ENCODE data around the gene DNAH5.

Gene DNAH5

DNA sequence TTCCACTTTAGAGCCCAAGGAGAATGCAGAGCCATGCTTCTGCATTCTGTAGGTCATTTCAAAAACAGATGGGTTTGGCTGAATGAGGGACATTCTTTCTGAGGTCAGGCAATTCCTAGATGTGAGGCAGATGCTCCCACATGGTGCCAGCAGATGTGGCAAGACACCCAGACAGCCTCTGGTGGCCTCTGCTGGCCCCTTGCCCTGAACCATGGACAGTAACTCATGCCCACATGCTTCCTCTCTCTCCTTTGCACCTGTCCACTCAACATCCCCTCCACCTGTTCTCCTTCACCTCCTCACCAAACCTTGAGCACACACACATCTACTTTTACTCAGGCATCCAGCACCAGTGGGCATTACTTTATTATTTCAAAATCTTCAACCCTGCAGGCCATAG lies 252.3 kb downstream of the DNAH5 start:
- DNase-seq, result no peak

DNA sequence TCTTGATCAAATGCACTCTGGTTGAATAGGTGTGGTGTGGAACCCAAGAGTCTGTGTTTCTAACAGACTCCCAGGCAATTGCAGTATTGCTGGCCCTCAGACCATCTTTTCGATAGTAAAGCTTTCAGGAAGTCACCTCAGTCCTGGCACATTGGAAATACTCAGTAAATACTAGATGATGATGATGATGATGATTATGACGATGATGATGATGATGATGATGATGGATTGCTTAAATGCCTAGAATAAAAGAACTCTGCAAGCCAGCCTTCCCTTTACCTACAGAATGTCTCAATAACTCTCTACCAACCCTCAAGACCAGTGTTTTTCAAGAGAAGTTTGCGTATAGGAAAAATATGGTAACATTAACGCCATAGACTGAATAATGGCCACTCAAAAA lies 268.0 kb downstream of the DNAH5 start:
- DNase-seq, result no peak

DNA sequence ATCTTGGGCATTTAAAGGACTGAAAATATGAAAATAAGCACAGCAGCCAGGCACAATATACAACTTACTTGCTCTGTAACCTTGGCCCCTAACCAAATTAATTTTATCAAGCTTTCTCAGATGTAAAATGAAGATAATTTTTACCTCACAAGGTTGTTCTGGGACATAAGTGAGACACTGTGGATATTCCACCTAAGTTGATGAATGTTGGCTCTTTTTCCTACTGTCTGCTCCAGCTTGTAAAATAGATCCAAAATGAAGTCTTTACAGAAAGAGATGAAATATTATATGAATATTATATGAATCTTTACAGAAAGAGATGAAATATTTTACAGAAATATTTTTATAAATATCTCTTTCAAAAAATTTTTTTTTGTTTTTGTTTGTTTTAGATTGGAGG lies 270.1 kb downstream of the DNAH5 start:
- DNase-seq, result no peak

DNA sequence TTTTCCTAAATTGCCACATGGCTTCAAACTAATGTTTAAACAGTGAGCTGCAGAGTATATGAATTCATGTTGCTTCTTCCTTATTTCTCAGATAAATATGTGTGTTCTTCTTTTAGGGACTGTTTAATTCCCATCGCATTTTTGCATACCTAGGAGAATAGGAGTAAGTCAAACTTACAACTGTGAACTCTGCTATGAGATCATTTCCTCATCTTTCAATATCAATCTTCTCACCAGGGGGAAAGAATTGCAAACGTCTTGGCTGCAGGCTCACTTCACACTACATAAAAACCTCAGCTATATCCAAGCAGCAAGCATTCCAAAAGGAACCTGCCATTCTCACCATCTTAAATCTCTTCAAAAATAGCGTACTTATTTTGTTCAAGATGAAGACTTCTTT lies 271.0 kb downstream of the DNAH5 start:
- no peak for DNase-seq

DNA sequence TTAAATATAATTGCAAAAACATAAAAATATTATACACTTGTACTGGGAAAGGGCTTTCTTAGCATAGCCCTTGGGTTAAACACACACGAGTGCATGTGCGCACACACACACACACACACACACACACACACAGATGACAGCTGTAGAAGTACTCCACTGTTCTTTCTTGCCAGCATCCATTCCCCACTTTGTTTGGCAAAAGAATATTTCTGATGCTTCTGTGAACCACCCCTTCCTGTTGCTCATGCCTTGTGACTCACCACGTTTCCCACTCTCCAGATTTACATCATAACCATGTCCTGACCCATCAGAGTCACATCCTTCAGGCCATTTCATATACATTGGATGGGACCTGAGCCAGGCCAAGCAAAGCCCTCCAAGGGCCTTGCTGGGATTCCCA lies 280.1 kb downstream of the DNAH5 start:
- peak; percentile 93 for DNase-seq

DNA sequence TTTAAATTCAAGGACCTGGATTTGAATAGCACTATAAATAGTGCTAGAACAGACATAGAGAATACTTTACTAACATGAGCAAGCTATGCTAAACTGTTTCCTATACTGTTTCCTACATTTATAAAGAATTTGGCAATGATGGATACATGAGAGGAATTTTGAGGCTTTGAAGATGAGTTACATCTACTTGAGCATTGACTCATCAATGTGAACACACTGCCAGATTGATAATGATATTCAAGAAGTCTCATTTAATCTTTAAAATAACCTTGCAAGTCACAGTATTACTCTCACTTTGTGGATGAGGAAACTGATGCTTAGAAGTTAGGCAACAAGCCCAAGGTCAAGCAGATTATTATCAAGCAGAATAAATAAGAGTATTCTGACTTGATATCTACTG lies 281.9 kb downstream of the DNAH5 start:
- DNase-seq, result peak; percentile 59

DNA sequence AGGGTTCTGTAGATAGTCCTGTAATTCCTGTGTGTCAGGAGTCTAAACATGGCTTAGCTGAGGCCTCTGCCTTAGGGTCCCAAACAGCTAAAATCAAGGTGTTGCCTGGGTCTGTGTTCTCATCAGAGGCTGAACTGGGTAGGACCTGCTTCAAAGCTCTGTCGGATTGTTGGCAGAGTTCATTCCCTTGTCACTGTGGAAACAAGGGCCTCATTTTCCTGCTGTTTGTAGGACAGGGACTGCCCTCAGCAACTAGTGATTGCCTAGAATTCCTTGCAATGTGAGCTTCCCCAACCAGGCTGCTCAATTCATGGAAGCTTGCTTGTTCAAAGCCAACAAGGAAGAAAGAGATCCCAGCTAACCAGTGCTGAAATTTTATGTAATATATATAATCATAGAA lies 283.2 kb downstream of the DNAH5 start:
- DNase-seq, result no peak

DNA sequence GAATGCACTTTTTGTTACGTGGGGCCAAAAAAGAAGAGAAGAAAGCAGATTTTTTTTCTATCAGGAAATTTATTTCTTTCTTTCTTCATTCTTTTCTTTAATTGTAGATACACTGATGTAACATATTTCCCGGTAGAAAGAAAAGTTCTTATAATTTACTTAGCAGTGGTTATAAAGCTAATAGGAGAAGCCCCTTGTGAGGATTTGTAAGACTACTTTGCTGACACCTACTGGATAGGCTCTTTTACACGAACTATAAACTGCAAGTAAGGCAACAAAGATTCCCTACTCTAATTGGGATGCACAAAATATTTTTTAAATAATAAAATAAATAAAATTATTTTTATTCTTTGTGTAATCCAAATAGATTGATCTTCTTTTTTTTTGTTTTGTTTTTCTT lies 284.4 kb downstream of the DNAH5 start:
- DNase-seq, result peak; percentile 52

DNA sequence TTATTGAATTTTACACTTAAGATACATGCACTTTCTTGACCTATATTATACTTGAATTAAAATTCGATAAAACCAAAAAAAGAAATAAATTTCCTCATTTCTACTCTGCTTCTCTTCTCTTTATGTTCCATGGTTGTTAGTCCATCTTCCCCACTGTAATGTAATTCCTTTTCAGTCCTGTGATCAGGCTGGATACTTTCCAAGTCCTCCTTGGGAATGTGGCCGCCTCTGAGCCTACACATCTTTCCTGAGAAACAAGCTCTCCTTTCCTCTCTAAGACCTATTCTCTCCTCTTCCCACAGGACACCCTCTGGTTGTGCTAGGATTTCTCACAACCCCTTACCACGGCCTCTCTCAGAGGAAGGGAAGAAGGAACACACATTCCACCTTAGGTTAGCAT lies 285.1 kb downstream of the DNAH5 start:
- peak; percentile 60 for DNase-seq

DNA sequence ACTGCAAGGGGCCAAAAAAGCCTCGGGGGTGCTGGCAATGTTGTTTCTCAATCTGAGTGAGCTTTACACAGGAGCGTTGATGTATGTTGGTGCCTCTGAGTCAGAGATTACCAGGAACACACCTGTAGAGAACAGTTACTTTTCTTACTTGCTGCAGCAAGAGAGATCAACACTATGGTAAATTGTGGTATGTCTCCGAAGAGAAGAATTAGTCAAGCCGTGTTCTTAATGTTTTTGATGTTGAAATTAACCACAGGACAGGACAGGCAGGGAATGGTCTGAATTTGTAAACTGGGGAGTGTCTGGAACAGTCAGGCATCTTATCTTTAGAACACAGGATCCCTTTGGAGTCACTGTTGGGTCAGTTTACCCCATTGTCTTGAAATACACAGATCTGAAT lies 285.7 kb downstream of the DNAH5 start:
- DNase-seq, result no peak

DNA sequence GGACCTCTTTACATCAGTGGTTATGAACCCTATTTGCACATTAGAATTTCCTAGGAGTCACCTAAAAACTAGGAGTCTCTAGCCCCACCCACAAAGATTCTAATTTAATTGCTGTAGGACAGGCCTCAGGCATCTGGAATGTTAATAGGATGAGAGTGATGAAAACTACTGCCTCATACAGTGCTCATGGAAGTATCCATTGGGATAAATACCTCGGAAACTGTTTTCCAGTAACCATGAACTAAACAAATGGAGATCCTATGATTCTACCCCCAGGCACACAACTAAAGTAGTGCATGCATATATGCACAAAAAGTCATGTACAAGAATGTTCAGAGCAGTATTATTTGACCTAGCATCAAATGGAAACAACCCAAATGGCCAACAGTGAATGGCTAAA lies 286.3 kb downstream of the DNAH5 start:
- no peak for DNase-seq

DNA sequence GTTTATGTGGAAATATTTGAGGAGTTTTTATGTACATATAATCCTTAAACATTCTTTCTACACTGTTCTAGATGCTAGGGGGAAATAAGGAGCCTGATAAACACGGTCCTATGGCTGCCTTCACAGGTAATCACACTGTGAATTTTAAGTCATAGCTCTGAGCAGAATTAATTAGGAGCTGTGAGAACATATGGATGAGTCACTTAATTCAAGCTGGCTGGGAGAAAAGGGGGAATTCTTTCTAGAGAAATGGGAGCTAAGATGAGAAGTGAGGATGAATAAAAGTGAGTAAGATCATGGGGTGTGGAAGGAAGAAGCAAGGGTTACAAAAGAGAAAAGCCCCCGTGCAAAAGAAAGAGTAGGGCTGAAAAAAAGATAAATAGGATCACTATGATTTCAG lies 290.8 kb downstream of the DNAH5 start:
- DNase-seq, result no peak

DNA sequence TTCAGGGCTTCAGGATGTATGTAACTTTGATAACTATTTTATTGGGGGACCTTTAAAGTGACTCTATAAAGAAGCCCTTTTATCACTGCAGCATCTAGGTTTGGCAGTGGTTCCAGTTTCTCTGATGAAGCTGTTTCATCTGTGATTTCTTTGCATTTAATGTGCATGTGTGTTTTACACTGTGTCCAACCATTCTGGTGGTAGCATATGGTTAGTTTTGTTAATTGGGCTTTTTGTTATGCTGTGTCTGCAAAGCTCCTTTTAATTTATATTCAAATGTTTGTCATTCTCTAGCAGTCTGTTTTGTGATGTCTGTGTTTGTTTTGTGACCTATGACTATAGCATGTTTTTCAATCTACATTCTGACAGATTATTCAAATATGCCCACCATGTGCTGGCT lies 294.8 kb downstream of the DNAH5 start:
- DNase-seq, result no peak

DNA sequence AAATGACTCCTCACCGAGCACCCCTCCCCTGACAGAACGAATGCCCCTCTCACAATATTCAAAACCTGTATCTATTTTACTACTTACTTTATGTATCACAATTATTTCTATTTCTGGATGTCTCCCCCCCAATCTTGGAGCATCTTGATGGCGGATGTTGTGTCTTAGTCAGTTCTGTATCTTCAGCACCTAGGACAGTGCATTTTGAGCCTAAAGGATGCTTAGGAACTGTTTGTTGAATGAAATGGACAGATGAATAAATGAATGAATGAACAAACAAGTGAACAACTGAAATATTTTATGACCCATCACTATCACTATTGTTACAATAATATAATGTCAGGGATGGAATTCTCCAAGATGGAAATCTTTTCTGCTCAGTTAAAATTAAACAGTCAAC lies 295.7 kb downstream of the DNAH5 start:
- no peak for DNase-seq

DNA sequence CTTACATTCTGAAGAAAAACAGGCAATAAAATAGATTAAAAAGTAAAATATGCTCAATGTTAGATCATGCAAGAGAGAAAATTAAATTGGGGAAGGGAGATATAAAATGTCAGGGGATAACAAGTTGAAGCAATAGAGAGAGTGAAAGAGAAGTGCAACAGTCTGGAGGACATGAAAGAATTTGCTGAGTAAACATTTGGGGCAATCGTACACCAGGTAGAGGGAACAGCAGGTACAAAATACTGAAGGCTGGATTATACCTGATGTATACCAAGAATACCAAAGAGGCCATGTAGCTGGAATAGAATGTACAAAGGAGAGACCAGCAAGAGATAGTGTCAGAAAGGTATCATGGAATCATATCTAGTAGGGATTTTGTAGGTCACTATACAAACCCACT lies 300.8 kb downstream of the DNAH5 start:
- no peak for DNase-seq

DNA sequence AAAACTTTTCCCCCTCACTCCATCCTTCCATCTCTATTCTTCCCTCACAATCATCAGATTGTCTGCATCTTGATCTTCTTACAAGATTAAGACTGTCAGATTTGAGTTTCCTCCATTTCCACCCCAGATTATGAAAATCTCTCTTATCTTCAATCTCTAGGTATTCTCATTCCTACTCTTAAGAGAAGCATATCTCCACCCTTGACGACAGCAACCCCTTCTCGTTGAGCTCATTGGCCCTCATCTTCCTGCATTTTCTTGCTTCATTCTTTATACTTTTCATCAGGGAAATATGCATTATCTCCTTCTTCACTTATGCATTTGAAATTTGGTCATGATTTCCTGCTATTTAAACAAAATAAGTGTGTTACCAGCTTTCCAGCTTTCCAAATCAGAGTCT lies 301.3 kb downstream of the DNAH5 start:
- DNase-seq, result no peak
